HCT116 (cell line): ENCODE results near the gene TXLNA.

Experiments
- CTCF ChIP-seq, 3 experiments: fragments of 200-600 bp in 1 of 3; sonication (generic) in 1 of 3; IDR thresholded peaks in 2 of 3; conservative IDR thresholded peaks in 1 of 3; 2 replicates each; pipeline ENCODE4 v1.5.1; 2012 to 2017; ENCODE audit warnings: low read depth in 2 of 3, low read length in 2 of 3, antibody characterized with exemption in 1 of 3, borderline replicate concordance in 1 of 3, control low read depth in 1 of 3, mild to moderate bottlenecking in 1 of 3, mixed read lengths in 1 of 3, mixed run types in 1 of 3, moderate library complexity in 1 of 3; ENCODE audit not compliant: insufficient read depth in 1 of 3
- POLR2AphosphoS5 ChIP-seq: IDR thresholded peaks from 2 replicates; pipeline ENCODE4 v1.6.1; 2011; ENCODE audit warnings: mild to moderate bottlenecking, low read depth, low read length, moderate library complexity
- SP1 ChIP-seq: IDR thresholded peaks from 2 replicates; pipeline ENCODE4 v1.6.1; 2012; ENCODE audit warnings: low read depth

- TF ChIP-seq CTCF (IDR thresholded peaks at IDR 0.05 in 2 of 3, conservative IDR thresholded peaks at IDR 0.05 in 1 of 3; ENCODE audit: borderline replicate concordance in 1 of 3, insufficient read depth in 1 of 3, low read depth in 2 of 3, low read length in 2 of 3) (no peak), POLR2AphosphoS5 (no peak), SP1 (no peak)
Measured at GRCh38 chr1:32200226-32201010, 20.9 kb downstream of the TXLNA start, which contains the start of gene CCDC28B.
